ENCODE results near the gene BRAF.
"Not testable (repeated sequence)": the region's sequence is repeated elsewhere in the genome, so short reads cannot be mapped to it uniquely, and the experiment has no call there.

The BRAF gene

DNA sequence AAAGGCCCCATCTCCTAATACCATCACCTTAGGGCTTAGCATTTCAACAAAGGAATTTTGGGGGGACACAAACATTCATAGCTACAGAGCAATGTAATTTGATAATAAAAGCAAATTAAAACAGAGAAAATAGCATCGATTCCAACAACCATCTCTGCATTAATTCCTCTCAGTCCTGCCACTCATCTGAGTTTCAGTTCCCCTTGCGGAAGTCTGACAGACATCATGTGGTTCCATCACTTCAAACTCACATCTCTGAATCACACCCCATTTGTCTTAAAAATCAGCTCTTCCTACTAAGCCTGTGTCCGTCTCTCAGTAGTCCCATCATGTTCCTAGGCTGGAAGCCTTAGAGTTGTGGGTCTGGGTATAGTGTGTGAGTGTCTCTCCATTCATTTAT is 248.4 kb downstream of the BRAF start:
- no peak for DNase-seq

DNA sequence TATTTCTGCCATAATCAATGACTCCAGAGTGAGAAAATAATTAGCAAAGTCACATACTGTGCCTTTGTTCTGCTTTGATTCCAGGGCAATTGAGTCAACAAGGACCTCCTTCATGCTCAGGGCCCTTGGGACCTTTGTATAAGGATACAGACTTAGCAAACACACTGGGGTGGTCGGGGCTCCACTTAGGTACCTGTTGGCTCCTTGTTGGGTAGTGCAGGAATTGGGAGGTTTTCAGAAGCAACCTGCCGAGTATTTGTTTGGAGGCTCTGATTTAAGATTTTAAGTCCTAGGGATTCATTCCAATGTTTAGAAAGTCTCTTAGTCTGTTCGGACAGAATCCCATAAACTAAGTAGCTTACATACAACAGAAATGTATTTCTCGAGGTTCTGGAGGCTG is 249.0 kb downstream of the BRAF start:
- DNase-seq, result no peak

DNA sequence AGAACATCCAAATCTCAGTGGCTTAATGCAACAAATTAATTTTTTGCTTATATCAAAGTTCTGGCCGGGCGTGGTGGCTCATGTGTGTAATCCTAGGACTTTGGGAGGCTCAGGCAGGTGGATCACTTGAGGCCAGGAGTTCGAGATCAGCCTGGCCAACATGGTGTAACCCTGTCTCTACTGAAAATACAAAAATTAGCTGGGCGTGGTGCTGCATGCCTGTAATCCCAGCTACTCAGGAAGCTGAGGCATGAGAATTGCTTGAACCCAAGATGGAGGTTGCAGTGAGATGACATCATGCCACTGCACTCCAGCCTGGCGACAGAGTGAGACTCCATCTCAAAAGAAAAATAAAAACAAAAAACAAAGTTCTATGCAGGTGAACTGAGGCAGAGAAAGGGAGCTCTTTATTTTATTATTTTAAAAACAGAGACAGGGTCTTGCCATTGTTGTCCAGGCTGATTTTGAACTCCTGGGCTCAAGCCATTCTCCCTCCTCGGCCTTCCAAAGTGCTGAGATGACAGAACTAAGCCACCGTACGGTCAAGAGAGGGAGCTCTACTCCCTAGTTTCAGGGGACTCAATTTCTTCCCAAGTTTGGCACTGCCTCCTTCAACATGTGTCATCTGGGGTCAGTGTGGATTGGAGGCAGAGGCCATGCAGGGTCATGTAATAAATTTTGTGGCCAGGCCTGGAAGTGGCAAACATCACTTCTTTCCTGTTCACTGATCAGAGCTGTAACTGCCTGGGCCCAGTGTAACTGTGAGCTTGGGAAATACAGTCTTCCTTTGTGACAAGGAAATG is 249.6 kb downstream of the BRAF start:
- DNase-seq, result no peak

DNA sequence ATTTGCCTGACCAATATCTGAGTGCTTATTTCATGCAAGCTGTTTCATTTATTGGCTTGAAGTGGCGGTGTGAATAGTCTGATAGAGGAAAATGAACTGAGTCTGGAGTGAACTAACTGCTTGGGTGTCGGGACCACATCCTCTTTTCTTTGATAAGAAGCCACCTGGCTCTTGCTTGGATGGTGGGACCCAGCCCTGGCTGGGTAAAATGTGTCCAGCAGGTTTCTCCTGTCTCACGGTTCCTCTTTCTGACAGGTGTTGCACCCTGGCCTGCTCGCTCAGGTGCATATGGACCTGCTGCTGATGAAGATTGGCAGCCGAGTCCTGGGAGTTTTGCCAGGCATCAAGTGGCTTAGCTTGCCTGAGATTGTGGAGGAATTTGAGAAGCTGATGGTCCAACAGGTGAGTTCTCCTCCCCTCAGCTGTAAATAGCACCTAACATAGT is 250.4 kb downstream of the BRAF start:
- DNase-seq, result no peak

- no peak for DNase-seq
Measured at GRCh38 chr7:140673774-140674155, 251.0 kb downstream of the BRAF start.

DNA sequence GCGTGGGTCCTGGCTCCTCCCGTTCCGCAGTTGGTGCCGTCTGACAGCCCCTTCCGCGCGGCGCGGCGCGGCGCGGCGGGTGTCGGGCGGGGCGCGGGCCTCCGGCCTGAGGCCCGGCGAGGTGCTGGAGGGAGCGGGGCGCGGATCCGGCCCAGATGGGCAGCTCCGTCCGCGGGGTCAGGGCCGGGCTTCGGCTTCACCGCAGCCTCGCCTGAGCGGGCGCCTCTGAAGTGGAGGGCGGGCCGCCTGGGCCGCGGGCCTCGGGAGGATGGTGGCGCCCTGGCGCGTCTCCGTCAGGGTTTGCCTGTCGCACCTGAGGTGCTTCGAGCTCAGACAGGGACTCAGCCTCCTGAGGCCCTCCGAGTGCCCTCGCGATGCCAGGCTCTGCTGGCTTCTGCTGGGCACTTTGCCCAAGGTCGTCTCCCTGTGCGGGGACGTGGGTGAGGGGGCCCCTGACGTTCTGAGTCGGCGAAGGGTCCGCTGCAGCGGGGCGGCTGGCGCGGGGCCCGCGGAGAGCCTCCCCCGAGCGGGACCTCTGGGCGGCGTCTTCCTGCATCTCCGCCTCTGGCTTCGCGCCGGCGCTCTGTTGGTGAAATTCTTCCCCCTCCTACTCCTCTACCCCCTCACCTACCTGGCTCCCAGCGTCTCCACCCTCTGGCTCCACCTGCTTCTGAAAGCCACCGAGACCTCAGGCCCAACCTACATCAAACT is 251.5 kb downstream of the BRAF start:
- DNase-seq, result peak; percentile 67

DNA sequence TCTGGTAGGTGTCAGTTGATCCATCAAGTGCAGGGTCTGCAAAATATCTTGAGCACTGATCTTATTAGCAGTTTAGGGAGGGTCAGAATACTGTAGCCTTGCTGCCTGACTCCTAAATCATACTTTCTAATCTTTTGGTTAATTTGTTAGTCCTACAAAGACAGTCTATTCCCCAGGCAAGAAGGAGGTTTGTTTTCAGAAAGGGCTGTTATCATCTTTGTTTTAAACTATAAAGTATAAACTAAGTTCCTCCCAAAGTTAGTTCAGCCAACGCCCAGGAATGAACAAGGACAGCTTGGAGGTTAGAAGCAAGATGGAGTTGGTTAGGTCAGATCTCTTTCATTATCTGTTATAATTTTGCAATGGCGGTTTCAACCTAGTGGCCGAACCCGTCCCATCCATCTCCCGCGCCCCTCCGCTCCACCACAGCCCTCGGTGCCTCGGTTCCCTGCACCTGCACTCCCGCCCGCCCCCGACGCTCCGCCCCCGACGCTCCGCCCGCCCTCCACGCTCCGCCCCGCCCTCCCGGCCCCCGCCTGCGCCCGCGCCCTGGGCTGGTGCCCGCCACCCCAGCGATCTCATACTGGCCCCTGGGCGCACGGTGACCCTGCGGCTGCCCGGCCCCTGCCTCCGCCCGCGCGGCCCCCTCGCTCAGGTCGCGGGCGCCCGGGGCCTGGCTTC is 252.2 kb downstream of the BRAF start, which contains the start of gene ADCK2:
ADCK2 (plus strand) TSS at position 564 of the 681 bp plus-strand sequence. CDS start 386 bp downstream, outside the sequence.
- DNase-seq, result peak; percentile 42

- DNase-seq, result no peak
Measured at GRCh38 chr7:140671966-140672365, 252.8 kb downstream of the BRAF start.

DNA sequence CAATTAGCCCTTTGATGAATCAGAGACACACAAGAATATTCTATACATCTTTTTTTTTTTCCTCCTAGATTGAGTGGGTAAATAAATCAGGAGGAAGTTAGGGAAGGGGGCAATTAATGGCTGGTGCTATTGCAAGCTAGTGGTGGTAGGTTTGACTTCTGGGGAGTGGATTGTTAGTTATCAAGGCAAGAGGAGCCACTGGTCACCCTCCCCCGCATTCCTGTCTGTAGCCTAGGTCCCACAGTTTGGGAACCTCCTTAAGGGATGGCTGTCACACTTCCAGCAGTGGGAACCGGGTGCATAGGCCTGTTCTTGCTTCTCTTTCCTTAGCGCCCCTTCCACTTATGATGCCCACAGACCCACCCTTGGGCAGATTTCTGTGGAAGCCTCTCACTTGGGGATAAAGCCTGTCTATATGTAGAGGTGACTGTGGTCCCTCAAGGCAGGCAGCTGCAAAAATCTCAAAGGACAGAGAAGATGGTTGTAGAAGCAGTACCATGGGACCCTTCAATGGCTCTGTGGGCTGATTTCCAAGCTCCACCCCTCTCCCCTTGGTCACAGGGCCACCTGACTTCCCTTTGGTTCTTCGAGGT is 254.3 kb downstream of the BRAF start:
- DNase-seq, result no peak

- not testable (repeated sequence) for DNase-seq
Measured at GRCh38 chr7:140669862-140670261, 254.9 kb downstream of the BRAF start.

GRCh38 chr7:140669352-140669751 is 255.4 kb downstream of the BRAF start:
- no peak for DNase-seq

All from COR-L47 (cell line).